BJ (cell line): ENCODE data around the gene NTRK3. TPM values are rescaled to one million over a fixed set of nuclear protein-coding genes. Genes with fewer than 3 reads are reported as not detected.

Experiments used
- CTCF ChIA-PET: fragments of 350-600 bp; formaldehyde crosslinking; extraction: SDS; loops from one replicate; lab custom pipeline; 2021; ENCODE audit warnings: antibody characterized with exemption, inconsistent platforms; lab: Yijun Ruan, JAX
- POLR2A ChIA-PET: fragments of 300-600 bp; sonication (Branson Sonifier 250); formaldehyde crosslinking; extraction: SDS; loops from one replicate; lab custom pipeline; 2021; ENCODE audit warnings: antibody characterized with exemption; lab: Charles Lee
- DNase-seq: peaks from one replicate; pipeline ENCODE4 v3.0.0-alpha.2; 2011; ENCODE audit warnings: low read depth
- H3K27me3 ChIP-seq: 2 replicates; pipeline ENCODE4 v1.6.0; 2011; ENCODE audit warnings: low read length; ENCODE audit not compliant: control insufficient read depth, insufficient read depth
- H3K36me3 ChIP-seq: 2 replicates; pipeline ENCODE4 v1.5.1; 2011; ENCODE audit warnings: low read length; ENCODE audit not compliant: control insufficient read depth, insufficient read depth
- H3K4me3 ChIP-seq: 2 replicates; pipeline ENCODE4 v1.5.1; 2011; ENCODE audit warnings: low read depth, mild to moderate bottlenecking, control low read depth, low read length
- polyA minus RNA-seq: library from RNA; depleted of rRNA, polyadenylated mRNA; stranded (reverse); fragments of >200 nt; gene quantifications from 2 replicates; pipeline ENCODE4 v1.2.3, GENCODE V29; 2011; rRNA and poly(A)+ RNA removed
- polyA plus RNA-seq: library from polyadenylated mRNA; depleted of rRNA; stranded (reverse); fragments of >200 nt; gene quantifications from 2 replicates; pipeline ENCODE4 v1.2.3, GENCODE V29; 2011; rRNA removed
- TF ChIP-seq, protein P1 (sequence below): IDR thresholded peaks from 2 replicates; pipeline ENCODE4 v1.5.1; 2011; ENCODE audit warnings: low read depth, mild to moderate bottlenecking, control low read depth, inconsistent platforms, low read length, moderate library complexity; ENCODE audit not compliant: insufficient read depth

The NTRK3 gene
- polyA plus RNA-seq (0.10 and 0.12 TPM in 2 replicates), polyA minus RNA-seq (0.19 and 0.62 TPM in 2 replicates)

DNA sequence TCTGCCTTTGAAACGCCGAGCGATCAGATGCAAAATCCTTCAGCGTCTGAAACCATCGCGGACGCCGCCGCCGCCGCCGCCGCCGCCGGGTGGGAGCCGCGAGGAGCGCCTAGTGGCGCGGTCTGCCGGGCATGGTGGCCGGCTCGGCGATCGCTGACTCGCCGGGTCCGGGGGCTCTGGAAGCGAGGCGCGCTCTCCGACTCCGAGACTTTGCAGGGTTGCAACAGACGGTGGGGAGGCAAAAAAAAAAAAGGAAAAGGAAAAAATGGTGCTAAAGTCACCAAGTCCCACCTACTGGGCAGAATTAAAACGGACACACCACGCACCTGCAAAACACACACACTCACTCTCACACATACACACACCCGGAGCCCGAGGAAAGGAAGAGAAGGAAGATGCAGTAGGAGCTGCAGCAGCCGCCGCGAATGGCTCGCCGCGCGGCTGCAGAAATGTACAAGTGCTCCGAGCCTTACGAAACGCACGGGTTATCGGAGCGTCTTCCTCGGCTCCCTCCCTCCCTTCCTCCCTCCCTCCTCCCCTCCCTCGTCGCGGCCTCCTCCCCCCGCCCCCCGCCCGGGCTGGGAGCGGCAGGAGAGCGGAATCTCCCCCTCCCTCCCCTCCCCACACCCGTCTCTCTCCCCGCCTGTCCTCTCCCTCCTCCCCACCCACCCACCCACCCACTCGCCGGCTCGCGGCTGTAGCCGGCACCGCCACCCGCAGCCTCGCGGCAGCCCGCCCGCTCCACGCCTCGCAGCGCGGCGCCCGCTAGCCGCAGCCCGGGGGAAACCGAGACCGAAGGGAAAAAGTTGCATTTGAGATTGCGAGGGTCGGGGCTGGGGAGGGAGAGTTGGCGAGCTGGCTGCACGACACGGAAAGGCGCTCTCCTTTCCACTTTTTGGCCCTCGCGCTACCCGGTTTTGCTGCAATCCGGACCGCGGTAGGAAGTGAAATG lies at the start of gene NTRK3:
Gene NTRK3 (minus strand): TSS at position 461 of the 952 bp plus-strand sequence. CDS start 586 bp downstream, outside the sequence.
- TF ChIP-seq, protein P1, sequence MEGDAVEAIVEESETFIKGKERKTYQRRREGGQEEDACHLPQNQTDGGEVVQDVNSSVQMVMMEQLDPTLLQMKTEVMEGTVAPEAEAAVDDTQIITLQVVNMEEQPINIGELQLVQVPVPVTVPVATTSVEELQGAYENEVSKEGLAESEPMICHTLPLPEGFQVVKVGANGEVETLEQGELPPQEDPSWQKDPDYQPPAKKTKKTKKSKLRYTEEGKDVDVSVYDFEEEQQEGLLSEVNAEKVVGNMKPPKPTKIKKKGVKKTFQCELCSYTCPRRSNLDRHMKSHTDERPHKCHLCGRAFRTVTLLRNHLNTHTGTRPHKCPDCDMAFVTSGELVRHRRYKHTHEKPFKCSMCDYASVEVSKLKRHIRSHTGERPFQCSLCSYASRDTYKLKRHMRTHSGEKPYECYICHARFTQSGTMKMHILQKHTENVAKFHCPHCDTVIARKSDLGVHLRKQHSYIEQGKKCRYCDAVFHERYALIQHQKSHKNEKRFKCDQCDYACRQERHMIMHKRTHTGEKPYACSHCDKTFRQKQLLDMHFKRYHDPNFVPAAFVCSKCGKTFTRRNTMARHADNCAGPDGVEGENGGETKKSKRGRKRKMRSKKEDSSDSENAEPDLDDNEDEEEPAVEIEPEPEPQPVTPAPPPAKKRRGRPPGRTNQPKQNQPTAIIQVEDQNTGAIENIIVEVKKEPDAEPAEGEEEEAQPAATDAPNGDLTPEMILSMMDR = no peak
- ChIA-PET POLR2A (no interaction called here), CTCF (interaction anchor here (1.0 to 2.2 kb wide), 4 partner anchors 10 to 19 kb away, joined by 3 to 10 read pairs (median 5); no protein-coding TSS in a partner anchor)
- H3K4me3 ChIP-seq = peak within 1 kb of the TSS; percentile 24
- H3K27me3 ChIP-seq = peaks cover 42% of the 10 kb centered on the region
- DNase-seq = no peak
- no peaks in the 10 kb centered on the region for H3K36me3 ChIP-seq

DNA sequence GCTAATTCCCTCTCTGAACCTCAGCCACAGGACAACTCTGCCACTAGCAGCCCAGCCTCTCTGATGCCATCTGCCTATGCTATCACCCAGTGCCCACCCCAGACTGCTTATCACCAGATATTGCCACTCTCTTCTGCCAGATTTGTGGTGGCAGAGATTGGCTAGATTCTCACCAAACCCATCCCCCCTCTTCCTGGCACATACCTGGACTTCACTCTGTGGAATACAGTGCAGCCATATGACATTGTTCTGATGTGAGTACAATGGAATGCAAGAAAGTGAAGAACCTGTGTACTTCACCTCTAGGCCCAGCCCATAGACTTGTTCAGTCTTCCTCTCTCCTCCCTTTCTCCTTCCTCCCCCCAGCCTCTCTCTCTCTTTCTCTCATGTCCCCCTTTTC lies 46.9 kb upstream of the NTRK3 start:
- TF ChIP-seq, protein P1 = no peak
- no peaks in the 10 kb centered on the region for H3K27me3 ChIP-seq
- ChIA-PET CTCF (no interaction called here), POLR2A (no interaction called here)
- no peak overlapping the region for H3K4me3 ChIP-seq
- no peak for DNase-seq
- H3K36me3 ChIP-seq = no peaks in the 10 kb centered on the region

DNA sequence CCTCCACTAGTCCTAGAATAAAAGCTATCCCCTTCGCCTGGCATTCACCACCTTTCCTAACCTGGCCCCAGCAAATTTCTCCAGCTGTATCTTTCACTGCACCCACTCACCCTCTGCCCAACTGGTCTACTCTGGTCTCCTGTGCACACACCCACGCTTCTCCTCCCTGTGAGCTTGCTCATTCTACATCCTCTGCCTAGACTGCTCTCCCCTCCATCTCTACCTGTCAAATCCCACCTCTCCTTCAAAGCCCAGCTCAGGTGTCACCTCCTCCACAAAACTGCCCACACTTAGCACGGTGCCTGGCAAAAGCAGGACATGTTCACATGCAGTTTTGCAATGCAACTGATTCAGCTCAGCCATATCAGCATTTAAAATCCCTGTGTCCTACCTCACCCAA lies 45.8 kb upstream of the NTRK3 start:
- TF ChIP-seq, protein P1 = no peak
- ChIA-PET POLR2A (no interaction called here), CTCF (interaction anchor here (2.1 kb wide), 1 partner anchor 148 kb away, joined by 7 read pairs; no protein-coding TSS in a partner anchor)
- H3K4me3 ChIP-seq = no peak overlapping the region
- H3K36me3 ChIP-seq = no peaks in the 10 kb centered on the region
- no peak for DNase-seq
- H3K27me3 ChIP-seq = no peaks in the 10 kb centered on the region

DNA sequence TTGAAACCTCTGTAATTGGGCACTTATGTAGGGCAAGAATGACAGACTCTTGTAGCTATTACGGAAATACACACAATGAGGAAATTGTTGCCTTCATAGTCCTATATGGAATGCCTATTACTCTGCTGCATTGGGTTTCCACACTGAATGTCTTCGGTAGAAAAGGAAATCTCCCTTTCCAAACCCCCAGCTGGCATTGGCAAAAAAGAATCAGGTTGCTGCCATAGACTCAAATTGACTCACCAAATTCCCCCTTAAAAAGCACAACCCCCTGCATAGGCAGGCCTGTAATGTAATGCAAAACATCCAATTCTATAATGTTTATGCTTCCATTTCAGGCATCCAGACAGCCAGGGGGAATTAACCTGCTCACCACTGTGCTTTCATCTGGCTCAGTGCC lies 44.8 kb upstream of the NTRK3 start:
- no peaks in the 10 kb centered on the region for H3K27me3 ChIP-seq
- CTCF ChIA-PET = interaction anchor here (2.1 kb wide), 1 partner anchor 149 kb away, joined by 7 read pairs; no protein-coding TSS in a partner anchor
- POLR2A ChIA-PET = no interaction called here
- no peak for DNase-seq
- TF ChIP-seq, protein P1 = no peak
- H3K4me3 ChIP-seq = no peak overlapping the region
- H3K36me3 ChIP-seq = no peaks in the 10 kb centered on the region

DNA sequence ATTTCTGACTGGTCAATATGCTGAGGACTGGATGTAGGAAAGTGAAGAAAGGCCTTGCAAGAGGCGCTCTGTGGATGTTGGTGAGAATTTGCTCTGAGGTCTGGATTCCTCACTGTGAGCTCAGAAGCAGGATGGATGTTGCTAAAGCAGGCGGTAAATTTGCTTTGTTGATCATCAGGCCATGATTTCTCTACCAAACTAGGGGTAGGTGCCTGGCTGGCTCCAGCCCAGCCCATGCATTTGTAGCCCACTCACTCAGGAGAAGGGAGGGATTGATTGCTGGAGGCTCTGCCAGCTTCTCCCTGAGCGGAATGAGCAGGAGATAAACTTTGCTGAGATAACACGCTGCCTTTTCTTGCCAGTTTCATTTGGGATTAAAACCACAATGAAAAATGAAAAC lies 44.3 kb upstream of the NTRK3 start:
- CTCF ChIA-PET = interaction anchor here (1.4 to 2.1 kb wide), 2 partner anchors 56 to 149 kb away, joined by 4 to 7 read pairs; no protein-coding TSS in a partner anchor
- POLR2A ChIA-PET = no interaction called here
- no peaks in the 10 kb centered on the region for H3K27me3 ChIP-seq
- H3K36me3 ChIP-seq = no peaks in the 10 kb centered on the region
- TF ChIP-seq, protein P1 = no peak
- DNase-seq = no peak
- H3K4me3 ChIP-seq = no peak overlapping the region
